NCI-H1417 treated with DMSO at 0.1 percent for 48 hours (cell line): Measurements from ENCODE around the gene ARL3.
"Not testable (repeated sequence)": the region's sequence is repeated elsewhere in the genome, so short reads cannot be mapped to it uniquely, and the experiment has no call there.

Experiments
- DNase-seq: peaks from one replicate; lab custom pipeline; 2025; lab: John Stamatoyannopoulos, UW

ARL3 gene

GRCh38 chr10:102673236-102673818 is 40.9 kb downstream of the ARL3 start:
- DNase-seq: no peak

GRCh38 chr10:102670871-102671434 is 43.2 kb downstream of the ARL3 start:
- DNase-seq: no peak

GRCh38 chr10:102670065-102670670 is 44.0 kb downstream of the ARL3 start:
- no peak for DNase-seq

- DNase-seq: no peak
Measured at GRCh38 chr10:102669206-102670064, 44.8 kb downstream of the ARL3 start.

GRCh38 chr10:102668326-102669107 is 45.7 kb downstream of the ARL3 start:
- no peak for DNase-seq

- DNase-seq: not testable (repeated sequence)
Measured at GRCh38 chr10:102667411-102667810, 46.8 kb downstream of the ARL3 start.

- no peak for DNase-seq
Measured at GRCh38 chr10:102665904-102666509, 48.2 kb downstream of the ARL3 start.

- no peak for DNase-seq
Measured at GRCh38 chr10:102661658-102662028, 52.6 kb downstream of the ARL3 start.

GRCh38 chr10:102660888-102661657 is 53.1 kb downstream of the ARL3 start:
- no peak for DNase-seq

- DNase-seq: no peak
Measured at GRCh38 chr10:102658802-102659201, 55.4 kb downstream of the ARL3 start.

GRCh38 chr10:102657984-102658724 is 56.0 kb downstream of the ARL3 start:
- no peak for DNase-seq

- no peak for DNase-seq
Measured at GRCh38 chr10:102657451-102657850, 56.7 kb downstream of the ARL3 start.

GRCh38 chr10:102656791-102657371 is 57.3 kb downstream of the ARL3 start:
- no peak for DNase-seq

GRCh38 chr10:102656026-102656425 is 58.2 kb downstream of the ARL3 start:
- DNase-seq: no peak

- no peak for DNase-seq
Measured at GRCh38 chr10:102654969-102655368, 59.2 kb downstream of the ARL3 start.

GRCh38 chr10:102654566-102654965 is 59.6 kb downstream of the ARL3 start:
- no peak for DNase-seq

- DNase-seq: no peak
Measured at GRCh38 chr10:102653060-102653459, 61.1 kb downstream of the ARL3 start.

- DNase-seq: no peak
Measured at GRCh38 chr10:102652170-102652916, 61.9 kb downstream of the ARL3 start.
